OCI-LY1 (cell line): Measurements from ENCODE around the gene LRRC56.

Source experiments
- H2AFZ ChIP-seq: fragments of 200-600 bp; sonication (generic), shearing (Covaris generic); 2 replicates; pipeline ENCODE4 v1.6.0; 2014; ENCODE audit warnings: antibody characterized with exemption, mild to moderate bottlenecking, low read length
- H3F3A ChIP-seq: fragments of 200-600 bp; sonication (generic), shearing (Covaris generic); 2 replicates; pipeline ENCODE4 v1.6.0; 2014; ENCODE audit warnings: mild to moderate bottlenecking, antibody characterized with exemption, low read length, moderate library complexity; ENCODE audit not compliant: insufficient read depth
- H3K27ac ChIP-seq: fragments of 200-600 bp; sonication (generic); 2 replicates; pipeline ENCODE4 v1.5.1; 2014; ENCODE audit warnings: low read length, mixed run types, mild to moderate bottlenecking, low read depth; ENCODE audit not compliant: poor library complexity, severe bottlenecking
- H3K27me3 ChIP-seq: fragments of 200-600 bp; sonication (generic); 2 replicates; pipeline ENCODE4 v1.6.0; 2014; ENCODE audit warnings: antibody characterized with exemption, mild to moderate bottlenecking, low read length, moderate library complexity; ENCODE audit not compliant: insufficient read depth
- H3K36me3 ChIP-seq: fragments of 200-600 bp; sonication (generic); 2 replicates; pipeline ENCODE4 v1.6.1; 2014; ENCODE audit warnings: mild to moderate bottlenecking, antibody characterized with exemption, low read length, moderate library complexity, mixed read lengths; ENCODE audit not compliant: insufficient read depth
- H3K4me1 ChIP-seq: fragments of 200-600 bp; sonication (generic); 2 replicates; pipeline ENCODE4 v1.5.1; 2014; ENCODE audit warnings: mild to moderate bottlenecking, low read length, moderate library complexity; ENCODE audit not compliant: insufficient read depth, severe bottlenecking
- H3K4me2 ChIP-seq: fragments of 200-600 bp; sonication (generic), shearing (Covaris generic); 2 replicates; pipeline ENCODE4 v1.6.1; 2014; ENCODE audit warnings: low read length
- H3K4me3 ChIP-seq: fragments of 200-600 bp; sonication (generic); 2 replicates; pipeline ENCODE4 v1.5.1; 2014; ENCODE audit warnings: low read length, low read depth, mild to moderate bottlenecking, mixed read lengths; ENCODE audit not compliant: poor library complexity, severe bottlenecking
- H3K79me2 ChIP-seq: fragments of 200-600 bp; shearing (Covaris generic); 2 replicates; pipeline ENCODE4 v1.6.1; 2016; ENCODE audit warnings: mixed run types, low read length, mixed read lengths; ENCODE audit not compliant: insufficient read depth
- H3K9ac ChIP-seq: fragments of 200-600 bp; sonication (generic), shearing (Covaris generic); 2 replicates; pipeline ENCODE4 v1.6.1; 2014; ENCODE audit warnings: mild to moderate bottlenecking, low read length, mixed read lengths
- H3K9me2 ChIP-seq: fragments of 200-600 bp; sonication (generic), shearing (Covaris generic); 2 replicates; pipeline ENCODE4 v1.6.1; 2014; ENCODE audit warnings: low read depth, mild to moderate bottlenecking, low read length, mixed read lengths
- H3K9me3 ChIP-seq: fragments of 200-600 bp; shearing (Covaris generic); 2 replicates; pipeline ENCODE4 v1.6.1; 2014; ENCODE audit warnings: low read length, mixed read lengths
- H4K20me1 ChIP-seq: fragments of 200-600 bp; sonication (generic), shearing (Covaris generic); 2 replicates; pipeline ENCODE4 v1.6.0; 2016; ENCODE audit warnings: mild to moderate bottlenecking, low read length; ENCODE audit not compliant: insufficient read depth
- CTCF ChIP-seq: fragments of 200-600 bp; sonication (generic), shearing (Covaris generic); IDR thresholded peaks from 2 replicates; pipeline ENCODE4 v1.5.1; 2017; ENCODE audit warnings: mild to moderate bottlenecking, antibody characterized with exemption, low read length, moderate library complexity, mixed read lengths
- EZH2 ChIP-seq: fragments of 200-600 bp; sonication (generic), shearing (Covaris generic); IDR thresholded peaks from 2 replicates; pipeline ENCODE4 v1.8.0; 2017; ENCODE audit warnings: borderline replicate concordance, mixed run types, mild to moderate bottlenecking, antibody characterized with exemption, low read length, moderate library complexity, mixed read lengths

Gene LRRC56

GRCh38 chr11:496834-497564 is 40.3 kb upstream of the LRRC56 start:
- Histone ChIP-seq H3K79me2 (no peaks in the 10 kb centered on the region), H3F3A (no peaks in the 10 kb centered on the region), H3K9me3 (no peaks in the 10 kb centered on the region), H3K36me3 (peaks cover 80% of the 10 kb centered on the region), H3K27ac (no peak overlapping the region), H3K4me1 (peaks cover 10% of the 10 kb centered on the region), H2AFZ (no peak overlapping the region), H3K4me3 (no peak overlapping the region), H3K27me3 (no peaks in the 10 kb centered on the region), H3K4me2 (no peak overlapping the region), H3K9me2 (no peaks in the 10 kb centered on the region), H4K20me1 (no peaks in the 10 kb centered on the region), H3K9ac (no peak overlapping the region)
- no peak for TF ChIP-seq EZH2
- TF ChIP-seq CTCF = no peak

DNA sequence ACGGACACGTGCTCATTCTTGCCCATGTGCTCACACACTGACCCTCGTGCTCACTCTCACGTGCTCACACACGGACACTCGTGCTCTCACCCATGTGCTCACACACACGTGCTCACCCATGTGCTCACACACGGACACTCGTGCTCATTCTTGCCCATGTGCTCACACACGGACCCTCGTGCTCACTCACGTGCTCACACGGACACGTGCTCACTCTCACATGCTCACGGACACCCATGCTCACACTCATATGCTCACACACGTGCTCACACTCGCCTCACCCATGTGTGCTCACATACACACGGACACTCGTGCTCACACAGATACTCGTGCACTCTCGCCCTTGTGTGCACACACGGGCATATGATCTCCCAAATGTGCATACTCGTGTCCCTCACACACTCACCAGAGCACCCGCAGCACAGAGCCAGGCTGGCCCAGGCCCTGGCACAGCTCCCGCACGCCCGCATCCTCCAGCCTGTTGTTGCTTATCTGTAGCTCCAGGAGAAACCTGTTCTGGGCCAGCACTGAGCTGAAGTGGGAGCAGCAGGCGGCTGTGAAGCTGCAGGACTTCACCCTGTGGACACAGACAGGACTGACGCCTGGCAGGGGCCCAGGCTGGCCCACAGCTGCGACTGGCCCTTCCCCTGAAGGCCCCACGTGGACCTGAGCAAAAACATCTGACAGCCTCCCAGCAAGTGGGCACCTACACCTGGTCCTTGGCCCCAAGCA is 39.6 kb upstream of the LRRC56 start:
- H3K4me1 ChIP-seq = peaks cover 5% of the 10 kb centered on the region
- H2AFZ ChIP-seq = no peak overlapping the region
- no peaks in the 10 kb centered on the region for H3K9me3 ChIP-seq
- H3K27me3 ChIP-seq = no peaks in the 10 kb centered on the region
- H3F3A ChIP-seq = no peaks in the 10 kb centered on the region
- H3K9me2 ChIP-seq = no peaks in the 10 kb centered on the region
- H3K9ac ChIP-seq = no peak overlapping the region
- peaks cover 80% of the 10 kb centered on the region for H3K36me3 ChIP-seq
- no peaks in the 10 kb centered on the region for H4K20me1 ChIP-seq
- TF ChIP-seq EZH2 (no peak), CTCF (no peak)
- no peaks in the 10 kb centered on the region for H3K79me2 ChIP-seq
- H3K4me2 ChIP-seq = no peak overlapping the region
- no peak overlapping the region for H3K27ac ChIP-seq
- H3K4me3 ChIP-seq = no peak overlapping the region

DNA sequence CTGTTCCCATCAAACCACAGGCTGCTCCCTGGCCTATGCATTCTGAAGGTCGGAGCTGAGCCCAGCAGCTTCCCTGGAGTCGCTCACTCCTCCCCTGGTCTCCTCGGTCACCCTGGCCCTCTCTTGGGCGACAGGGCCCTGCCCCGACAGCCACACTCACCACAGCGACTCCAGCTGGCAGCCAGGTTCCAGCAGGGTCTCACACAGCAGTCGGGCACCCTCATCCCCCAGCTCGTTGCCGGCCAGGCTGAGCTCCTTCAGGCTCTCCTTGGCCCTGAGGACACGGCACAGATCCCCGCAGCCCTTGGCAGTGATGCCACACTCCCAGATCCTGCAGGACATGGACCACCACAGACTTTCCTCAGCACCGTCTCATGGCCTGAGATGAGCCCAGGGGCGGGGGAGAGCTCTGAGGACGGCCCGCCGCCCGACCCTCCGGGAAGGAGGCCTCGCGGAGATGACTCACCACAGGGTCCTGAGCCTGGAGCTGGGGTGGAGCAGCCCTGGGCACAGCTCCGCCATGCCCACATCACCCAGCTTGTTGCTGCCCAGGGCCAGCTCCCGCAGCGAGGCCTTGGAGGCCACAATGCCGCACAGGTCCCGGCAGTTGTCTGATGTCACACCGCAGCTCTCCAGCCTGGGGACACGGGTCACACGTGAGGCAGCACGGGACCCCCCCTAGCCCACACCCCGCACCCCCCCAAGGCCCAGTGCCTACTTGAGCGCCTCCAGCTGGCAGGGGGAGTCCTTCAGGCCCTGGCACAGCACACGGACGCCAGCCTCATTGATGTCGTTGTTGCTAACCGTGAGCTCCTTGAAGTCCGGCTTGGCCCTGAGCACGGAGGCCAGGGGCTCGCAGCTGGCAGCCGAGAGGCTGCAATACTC is 38.8 kb upstream of the LRRC56 start:
- no peaks in the 10 kb centered on the region for H3K27me3 ChIP-seq
- H3F3A ChIP-seq = no peaks in the 10 kb centered on the region
- H3K9me3 ChIP-seq = no peaks in the 10 kb centered on the region
- H3K27ac ChIP-seq = no peak overlapping the region
- no peaks in the 10 kb centered on the region for H4K20me1 ChIP-seq
- no peaks in the 10 kb centered on the region for H3K9me2 ChIP-seq
- H3K79me2 ChIP-seq = no peaks in the 10 kb centered on the region
- no peak overlapping the region for H2AFZ ChIP-seq
- H3K4me1 ChIP-seq = peaks cover under 1% of the 10 kb centered on the region
- H3K36me3 ChIP-seq = peaks cover 75% of the 10 kb centered on the region
- no peak overlapping the region for H3K4me3 ChIP-seq
- no peak overlapping the region for H3K4me2 ChIP-seq
- TF ChIP-seq CTCF = no peak
- no peak for TF ChIP-seq EZH2
- no peak overlapping the region for H3K9ac ChIP-seq
